Measurements from ENCODE around the gene OPA1.

OPA1 gene, protein sequence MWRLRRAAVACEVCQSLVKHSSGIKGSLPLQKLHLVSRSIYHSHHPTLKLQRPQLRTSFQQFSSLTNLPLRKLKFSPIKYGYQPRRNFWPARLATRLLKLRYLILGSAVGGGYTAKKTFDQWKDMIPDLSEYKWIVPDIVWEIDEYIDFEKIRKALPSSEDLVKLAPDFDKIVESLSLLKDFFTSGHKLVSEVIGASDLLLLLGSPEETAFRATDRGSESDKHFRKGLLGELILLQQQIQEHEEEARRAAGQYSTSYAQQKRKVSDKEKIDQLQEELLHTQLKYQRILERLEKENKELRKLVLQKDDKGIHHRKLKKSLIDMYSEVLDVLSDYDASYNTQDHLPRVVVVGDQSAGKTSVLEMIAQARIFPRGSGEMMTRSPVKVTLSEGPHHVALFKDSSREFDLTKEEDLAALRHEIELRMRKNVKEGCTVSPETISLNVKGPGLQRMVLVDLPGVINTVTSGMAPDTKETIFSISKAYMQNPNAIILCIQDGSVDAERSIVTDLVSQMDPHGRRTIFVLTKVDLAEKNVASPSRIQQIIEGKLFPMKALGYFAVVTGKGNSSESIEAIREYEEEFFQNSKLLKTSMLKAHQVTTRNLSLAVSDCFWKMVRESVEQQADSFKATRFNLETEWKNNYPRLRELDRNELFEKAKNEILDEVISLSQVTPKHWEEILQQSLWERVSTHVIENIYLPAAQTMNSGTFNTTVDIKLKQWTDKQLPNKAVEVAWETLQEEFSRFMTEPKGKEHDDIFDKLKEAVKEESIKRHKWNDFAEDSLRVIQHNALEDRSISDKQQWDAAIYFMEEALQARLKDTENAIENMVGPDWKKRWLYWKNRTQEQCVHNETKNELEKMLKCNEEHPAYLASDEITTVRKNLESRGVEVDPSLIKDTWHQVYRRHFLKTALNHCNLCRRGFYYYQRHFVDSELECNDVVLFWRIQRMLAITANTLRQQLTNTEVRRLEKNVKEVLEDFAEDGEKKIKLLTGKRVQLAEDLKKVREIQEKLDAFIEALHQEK

DNA sequence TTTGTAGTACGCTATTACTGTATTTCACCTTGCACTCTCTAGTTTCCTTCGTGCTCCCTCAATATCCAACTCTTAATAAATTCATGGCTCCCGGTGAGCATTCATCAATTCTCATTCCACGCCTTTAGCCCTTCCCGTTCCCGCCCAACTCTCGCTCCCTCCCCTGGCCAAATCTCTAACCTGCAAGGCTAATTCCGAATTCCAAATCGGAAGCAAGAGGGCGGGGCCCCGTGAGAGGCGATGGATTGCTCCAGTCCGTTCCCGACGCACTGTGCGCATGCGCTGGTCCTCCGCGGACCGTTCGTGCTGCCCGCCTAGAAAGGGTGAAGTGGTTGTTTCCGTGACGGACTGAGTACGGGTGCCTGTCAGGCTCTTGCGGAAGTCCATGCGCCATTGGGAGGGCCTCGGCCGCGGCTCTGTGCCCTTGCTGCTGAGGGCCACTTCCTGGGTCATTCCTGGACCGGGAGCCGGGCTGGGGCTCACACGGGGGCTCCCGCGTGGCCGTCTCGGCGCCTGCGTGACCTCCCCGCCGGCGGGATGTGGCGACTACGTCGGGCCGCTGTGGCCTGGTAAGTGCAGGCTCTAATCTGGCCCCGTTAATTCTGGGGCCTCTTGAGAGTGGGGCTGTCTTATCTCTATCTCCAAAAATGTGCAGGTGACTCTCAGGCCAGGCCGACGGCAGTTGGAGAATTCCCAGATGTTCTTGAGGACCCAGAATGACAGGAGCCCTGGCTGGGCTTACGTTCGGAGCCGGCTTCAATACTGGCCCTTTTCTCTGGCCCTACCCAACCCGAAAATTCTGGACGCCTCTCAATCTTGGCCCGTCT lies at the start of gene OPA1:
TSS of gene OPA1 (plus strand) at position 368 of the 827 bp plus-strand sequence. CDS start at position 538, 170 bp downstream.
- peak; percentile 97 for DNase-seq

DNA sequence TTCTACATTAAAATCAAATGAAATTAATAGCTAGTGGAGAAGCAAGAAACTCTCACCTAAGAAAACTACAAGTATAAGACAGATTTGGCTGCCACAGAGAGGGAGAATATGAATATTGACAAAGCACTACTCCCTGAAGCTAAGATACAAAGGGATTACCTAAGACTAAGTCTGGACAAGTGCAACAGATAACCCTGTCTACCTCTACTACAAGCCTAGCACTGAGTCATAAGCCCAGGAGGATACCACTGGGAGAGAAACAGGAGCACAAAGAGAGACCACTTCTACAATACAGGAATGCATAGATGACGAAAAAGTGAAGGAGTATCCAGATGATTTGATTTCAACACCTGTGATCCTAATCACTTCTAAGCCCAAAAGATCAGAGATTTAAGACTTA lies 48.7 kb upstream of the OPA1 start:
- no peak for DNase-seq

DNA sequence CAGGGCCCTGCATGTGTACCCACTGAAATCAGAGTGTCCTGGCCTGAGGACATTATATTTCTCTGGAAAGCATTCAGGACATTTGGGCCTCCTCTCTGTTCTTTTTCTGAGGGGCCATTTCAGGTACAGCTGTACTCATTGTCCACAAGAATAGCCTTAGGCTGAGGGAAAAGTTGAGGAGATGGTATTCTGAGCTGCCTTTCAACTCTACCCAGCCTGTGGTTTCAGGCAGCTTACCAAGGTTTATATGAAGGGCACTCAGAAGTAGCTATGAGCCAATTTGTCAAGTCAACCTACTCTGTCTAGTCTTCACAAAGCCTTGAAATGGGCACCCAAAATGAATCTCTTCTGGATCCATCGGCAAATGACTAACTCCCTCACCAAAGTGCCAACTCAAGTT lies 47.7 kb upstream of the OPA1 start:
- no peak for DNase-seq

DNA sequence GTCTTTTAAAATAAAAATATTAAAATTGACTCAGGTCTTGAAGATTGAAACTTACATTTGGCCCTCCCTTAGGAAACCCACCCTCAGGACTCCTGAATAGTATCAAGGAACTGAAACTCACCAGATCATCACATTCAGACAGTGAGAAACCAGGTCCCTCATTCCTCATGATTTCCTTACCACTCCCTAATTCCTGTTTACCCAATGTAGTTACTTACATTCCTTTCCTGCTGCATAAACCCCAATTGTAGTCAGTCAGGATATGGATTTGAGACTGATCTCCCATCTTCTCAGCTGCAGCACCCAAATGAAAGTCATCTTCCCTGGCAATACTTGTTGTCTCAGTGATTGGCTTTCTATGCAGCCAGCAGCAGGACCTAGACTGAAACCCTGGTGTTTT lies 46.9 kb upstream of the OPA1 start:
- DNase-seq, result no peak

DNA sequence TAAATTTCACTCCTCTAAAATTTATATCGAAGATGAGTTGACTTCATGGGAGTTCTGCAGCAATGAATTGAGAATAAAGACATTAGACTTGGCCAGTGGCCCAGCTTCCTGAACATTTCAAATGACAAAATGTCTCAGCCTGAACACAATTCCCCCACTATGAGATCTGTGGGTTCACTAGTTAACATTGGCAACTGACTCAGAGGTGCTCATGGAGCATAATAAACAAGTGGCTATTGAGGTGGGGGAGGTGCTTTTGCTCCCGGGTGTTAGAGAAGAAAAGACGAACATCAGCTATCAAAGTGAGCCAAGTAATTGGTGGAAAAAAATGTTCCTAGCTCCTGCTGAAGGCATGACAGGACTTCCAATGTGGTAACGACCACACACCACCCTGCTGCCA lies 44.6 kb upstream of the OPA1 start:
- DNase-seq, result no peak

DNA sequence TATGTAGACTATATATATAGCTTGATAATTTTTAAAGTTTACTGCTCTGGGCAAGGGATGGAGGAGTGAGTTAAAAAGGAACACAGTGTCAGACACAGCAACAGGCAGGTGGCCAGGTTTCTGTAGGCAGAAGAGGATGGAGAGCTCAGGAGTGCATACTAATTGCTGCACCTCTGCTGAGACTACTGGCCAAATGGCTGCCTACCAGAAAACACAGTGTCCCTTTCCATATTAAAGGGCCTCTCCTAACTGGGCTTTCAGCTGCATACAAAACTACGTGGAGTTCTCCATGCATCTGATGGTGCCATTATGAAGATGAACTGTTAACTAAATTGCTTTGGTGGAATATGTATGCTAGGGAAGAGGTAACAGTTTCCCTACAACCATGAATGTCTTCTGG lies 40.1 kb upstream of the OPA1 start:
- no peak for DNase-seq

DNA sequence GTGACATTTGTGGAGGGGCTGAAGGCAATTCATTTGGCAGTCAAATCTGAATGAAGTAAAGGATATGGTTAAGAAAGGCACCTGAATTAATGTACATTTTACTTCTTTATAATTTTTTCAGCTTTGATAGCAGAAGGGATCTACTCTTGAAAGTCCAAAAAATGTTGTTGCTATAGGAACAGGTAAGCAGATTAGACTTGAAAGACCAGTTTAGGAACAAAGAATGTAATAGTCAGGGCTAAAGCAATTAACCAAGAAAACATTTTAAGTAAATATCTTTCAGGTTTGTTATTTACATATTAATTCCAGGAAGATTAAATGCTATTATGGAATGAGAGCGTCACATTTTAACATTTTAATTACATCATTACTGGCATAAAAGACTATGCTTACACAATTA lies 39.4 kb upstream of the OPA1 start:
- DNase-seq, result no peak

DNA sequence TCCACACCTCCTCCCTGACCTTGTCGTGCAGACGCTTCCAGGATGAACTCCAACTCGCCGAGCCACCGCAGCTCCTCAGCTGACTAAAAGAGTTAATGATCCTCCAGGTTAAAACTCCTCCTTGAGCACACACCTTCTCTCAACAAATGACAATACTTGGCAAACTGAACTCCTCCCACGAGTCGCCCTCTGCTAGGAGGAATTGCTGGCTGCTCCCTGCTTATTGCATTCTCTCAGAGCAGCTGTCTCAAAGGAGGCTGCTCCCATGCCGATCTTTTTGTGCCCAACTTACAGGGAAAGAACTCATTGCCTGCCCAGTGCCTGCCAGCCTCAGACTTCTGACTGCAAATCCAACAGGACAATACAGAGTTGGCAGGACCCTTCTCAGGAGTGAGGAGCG lies 38.2 kb upstream of the OPA1 start, which contains the start of gene ATP13A4:
TSS of gene ATP13A4 (minus strand) at position 85 of the 400 bp plus-strand sequence. CDS start 96 bp downstream, outside the sequence.
- no peak for DNase-seq

DNA sequence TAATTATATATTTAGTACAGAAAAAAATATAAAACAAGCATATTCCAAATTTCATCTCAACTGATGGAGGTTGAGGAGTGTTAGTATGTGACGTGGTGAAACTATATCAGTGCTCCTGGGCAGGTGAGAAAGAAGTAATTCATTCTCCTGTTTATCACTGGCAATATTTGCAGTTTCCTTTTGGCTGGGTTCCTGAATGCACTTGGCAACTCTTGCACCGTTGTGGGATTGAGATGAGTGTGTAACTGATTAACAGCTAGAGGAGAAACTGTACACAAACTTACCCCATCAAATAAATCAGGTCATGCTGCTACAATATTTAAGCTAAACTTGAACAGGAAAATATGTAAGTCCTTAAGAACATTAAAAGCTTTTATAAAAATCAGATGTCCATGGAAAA lies 36.2 kb upstream of the OPA1 start:
- DNase-seq, result no peak

DNA sequence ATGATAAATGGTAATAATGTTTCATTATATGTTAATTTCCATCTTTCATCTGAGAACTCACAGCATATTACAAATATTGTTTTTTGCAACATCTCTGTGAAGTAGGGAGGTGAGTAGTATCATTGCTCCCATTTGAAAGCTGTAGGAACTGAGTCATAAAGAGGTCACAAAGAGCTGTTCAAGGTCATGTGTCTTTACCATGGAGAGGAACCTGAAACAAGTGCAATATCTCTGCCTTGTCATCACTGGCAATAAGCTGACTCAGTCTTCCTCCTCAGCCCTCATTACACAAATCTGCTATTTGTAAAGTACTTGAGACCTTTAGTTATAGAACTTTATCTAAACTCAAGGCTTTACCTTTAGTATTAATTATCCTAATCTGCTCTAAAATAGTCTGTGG lies 33.9 kb upstream of the OPA1 start:
- no peak for DNase-seq

DNA sequence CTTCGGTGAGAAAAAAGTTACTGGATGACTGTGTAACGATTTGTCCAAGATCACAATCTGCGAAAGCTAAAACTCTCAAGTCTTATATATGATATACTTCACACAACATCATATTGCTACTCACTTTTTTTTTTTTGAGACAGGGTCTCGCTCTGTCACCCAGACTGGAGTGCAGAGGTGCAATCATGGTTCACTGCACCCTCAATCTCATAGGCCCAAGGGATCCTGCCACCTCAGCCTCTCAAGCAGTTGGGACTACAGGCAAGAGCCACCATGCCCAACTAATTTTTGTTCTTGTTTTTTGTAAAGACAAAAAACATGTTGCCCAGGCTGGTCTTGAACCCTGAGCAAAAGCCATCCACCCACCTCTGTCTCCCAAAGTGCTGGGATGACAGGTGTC lies 32.9 kb upstream of the OPA1 start:
- DNase-seq, result no peak

DNA sequence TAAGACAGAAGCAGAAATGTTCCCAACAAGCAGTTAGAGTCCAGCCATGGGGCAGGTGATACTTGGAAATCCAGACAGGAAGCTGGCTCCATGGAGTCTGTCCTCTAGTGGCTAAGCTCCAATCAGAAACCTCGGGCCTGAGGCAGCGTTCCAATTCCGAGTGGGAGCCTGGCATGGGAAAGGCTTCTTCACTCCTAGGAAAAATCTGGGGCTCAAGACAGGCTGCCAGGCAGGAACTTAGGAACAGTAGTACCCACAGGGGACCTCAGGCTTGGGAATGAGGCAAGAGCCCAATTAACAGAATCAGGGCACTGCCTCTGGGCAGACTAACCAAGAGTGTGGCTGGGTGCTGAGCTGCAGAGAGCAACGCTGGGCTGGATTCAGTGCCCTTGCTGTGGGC lies 32.1 kb upstream of the OPA1 start:
- DNase-seq, result no peak

DNA sequence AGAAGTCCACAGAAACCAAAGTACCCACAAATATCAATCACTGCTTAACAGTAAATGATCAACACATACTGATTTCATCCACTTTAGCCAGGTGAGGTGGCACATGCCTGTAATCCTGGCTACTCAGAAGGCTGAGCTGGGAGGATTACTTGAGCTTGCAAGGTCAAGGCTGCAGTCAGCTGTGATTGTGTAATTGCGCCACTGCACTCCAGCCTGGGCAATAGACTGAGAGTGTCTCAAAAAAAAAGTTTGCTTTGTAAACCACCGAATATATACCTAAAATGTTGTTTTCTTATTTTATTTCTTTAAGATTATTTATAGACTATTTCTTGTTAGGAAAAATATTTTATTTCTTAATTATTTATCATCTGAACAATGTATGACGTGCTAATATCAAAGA lies 29.6 kb upstream of the OPA1 start:
- DNase-seq, result no peak

DNA sequence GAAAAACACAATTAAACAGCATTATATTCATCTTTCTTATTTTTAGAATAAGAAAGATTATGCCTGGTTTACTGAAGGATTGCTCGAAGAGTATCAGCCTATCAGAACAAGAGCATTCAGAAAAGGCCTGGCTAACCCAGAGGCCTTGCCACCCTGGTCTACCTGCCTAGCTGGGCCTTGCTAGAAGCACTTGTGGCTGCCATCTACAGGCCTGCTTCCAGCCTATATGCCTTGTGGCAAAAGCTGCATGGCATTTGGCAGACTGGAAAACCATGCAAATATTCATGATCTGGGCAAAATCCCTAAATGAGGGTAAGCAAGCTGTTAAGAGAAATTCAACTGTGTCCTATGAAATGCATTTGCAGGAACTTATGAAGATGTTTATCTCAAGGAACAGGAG lies 29.0 kb upstream of the OPA1 start:
- no peak for DNase-seq

DNA sequence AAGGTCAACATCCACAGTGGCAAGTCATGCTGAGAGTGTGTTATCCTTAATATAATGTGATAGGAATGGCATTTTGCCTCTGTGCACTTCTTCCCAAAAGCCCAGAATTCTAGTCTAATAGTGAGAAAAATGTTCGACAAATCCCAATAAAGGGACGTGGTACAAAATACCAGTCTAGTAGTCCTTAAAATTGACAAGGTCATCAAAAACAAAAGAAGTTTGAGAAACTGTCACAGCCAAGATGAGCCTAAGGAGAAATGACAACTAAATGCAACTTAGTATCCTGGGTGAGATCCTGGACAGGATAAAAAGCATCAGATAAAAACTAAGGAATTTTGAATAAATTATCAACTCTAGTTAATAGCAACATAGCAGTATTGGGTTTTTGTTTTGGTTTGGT lies 23.9 kb upstream of the OPA1 start:
- no peak for DNase-seq

DNA sequence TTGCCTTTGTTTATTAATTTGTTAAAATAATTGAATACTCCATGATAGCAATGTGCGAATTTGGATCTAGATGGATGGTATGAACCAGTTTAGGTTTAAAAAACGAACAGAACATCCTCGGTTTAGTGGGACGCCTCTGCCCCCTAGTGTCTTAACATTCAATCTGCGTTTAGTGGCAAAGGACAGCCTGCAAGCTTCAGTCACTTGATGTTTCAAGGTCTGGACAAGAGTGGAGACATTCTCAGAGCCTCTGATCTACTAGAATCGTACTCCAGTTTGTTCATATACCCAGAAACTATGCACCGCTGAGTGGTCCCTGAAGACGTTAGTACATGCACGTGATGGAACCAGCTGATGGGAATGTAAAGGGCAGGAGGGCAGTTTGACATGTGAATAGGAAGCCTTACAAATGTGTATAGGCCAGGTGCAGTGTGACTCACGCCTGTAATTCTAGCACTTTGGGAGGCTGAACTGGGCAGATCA lies 20.5 kb upstream of the OPA1 start:
- peak; percentile 73 for DNase-seq

DNA sequence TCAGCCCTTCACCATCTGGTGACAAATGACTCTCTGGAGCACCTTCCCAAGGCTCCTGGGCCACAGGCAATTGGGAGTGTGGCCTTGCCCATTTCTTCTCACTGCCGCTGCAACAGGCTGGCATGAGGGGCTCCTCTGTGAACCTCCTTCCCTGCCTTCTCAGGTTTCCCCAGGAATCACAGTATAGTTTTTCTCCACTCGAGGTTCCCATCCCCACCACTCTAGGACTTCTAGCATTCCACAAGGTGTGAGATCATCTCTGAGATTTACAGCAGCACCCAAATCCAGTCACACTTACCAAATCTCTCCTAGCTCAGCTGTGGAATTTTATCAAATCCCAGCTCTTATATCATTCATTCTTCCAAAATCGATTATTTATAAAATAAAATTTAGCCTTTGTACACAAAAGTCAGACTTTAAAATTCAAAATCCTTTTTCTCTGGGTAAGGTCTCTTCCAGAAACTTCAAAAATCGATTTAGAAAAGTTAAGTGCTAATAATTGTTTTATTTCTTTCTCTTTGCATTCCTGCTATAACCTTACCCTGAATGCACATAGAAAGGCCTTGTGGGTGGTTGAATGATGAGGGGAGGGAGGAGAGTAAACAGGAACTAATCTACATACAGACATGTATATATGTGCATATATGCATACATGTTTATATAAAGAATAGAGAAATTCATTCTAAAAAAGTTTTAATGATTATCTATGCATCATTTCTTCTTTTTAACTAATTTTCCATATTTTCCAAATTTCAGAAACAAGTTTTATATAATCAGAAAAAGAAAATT lies 19.4 kb upstream of the OPA1 start:
- no peak for DNase-seq

DNA sequence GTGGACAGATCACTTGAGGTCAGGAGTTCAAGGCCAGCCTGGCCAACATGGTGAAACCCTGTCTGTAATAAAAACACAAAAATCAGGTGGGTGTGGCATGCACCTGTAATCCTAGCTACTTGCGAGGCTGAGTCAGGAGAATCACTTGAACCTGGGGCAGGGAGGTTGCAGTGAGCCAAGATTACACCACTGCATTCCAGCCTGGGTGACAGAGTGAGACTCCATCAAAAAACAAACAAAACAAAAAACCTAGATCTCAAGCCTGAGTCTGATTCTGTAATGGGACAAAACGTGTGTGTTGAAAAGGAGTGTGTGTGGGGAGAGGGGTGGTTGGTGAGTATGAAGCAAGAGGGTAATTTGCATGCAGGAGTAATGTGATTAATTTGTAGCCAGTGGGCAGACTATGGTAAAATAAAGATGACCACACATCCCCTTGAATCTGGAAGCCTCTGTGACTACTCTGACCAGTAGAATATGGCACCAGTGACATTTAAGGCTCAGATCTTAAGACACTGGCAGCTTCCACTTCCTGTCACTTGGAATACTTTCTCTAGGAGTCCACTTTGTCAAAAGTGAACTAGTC lies 18.4 kb upstream of the OPA1 start:
- no peak for DNase-seq

DNA sequence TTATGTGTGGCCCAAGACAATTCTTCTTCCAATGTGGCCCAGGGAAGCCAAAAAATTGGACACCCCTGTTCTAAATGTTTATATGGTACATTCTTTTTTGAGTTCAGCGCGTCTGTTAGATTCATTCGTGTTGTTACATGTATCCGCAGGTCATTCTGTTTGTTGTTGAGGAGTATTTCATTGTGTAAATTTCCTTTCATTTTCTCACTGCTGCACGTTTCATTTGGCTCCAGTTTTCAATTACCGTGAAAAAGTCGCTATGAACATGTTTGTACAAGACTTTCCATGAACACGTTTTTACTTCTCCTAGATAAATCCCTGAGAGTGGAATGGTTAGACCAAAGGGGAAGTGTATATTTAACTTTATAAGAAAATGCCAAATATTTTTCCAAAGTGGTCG lies 7.5 kb upstream of the OPA1 start:
- DNase-seq, result no peak

DNA sequence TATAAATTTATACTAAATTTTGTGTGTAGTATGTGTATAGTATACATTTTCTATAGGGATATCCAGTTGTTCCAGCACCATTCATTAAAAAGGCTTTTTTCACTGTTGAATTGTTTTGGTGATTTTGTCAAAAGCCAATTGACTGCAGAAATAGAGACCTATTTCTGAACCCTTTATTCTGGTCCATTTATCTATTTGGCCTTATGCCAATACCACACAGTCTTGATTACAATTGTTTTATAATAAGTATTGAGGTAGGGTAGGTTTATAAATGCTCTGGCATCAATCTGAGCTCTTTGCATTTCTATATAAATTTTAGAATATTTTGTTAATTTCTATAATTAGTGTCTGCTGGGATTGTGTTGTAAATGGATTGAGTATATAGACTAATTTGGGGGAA lies 6.5 kb upstream of the OPA1 start:
- no peak for DNase-seq

DNA sequence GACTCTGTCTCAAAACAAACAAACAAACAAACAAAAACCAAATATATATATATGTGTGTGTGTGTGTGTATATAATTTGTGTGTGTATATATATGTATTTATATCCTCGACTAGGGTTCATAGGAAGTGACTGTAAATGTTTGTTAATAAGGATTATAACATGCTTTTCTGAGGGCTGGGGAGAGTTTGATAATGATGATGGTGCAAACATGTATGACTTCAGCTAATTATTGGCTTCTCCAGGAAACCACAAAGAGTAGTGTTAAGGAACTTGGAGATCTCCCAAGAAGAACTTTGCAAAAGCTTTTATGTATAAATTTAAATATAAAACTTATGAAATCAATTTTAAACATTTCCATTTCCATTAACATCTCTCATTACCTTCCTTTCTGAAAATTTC lies 3.9 kb upstream of the OPA1 start:
- DNase-seq, result no peak

DNA sequence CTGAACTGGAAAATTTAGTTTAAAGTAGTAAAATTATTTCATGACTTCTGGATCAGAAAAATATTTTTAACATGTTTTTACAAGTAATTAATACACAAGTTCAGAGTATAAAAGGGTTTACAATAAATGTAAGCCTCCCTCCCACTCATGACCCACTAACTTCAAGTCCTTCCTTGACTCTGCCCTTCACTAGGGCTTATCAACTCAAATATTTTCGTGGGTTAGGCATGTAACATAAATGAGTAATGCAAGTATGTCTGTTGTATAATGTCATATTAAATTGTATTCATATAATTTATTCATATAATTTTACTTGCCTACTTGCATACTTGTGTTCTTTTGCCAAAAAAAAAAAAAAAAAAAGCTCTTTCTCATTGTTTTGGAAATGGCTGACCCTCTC lies 3.4 kb upstream of the OPA1 start:
- DNase-seq, result no peak

Measured in NCI-H2227 treated with DMSO at 0.1 percent for 48 hours (cell line).